ENCODE results near the gene BRINP1.
"Not testable (repeated sequence)": the region's sequence is repeated elsewhere in the genome, so short reads cannot be mapped to it uniquely, and the experiment has no call there.

BRINP1 gene

GRCh38 chr9:119221276-119221675 lies 148.0 kb downstream of the BRINP1 start:
- Histone ChIP-seq H3K4me3 (no peak overlapping the region), H3K27ac (no peak overlapping the region)

GRCh38 chr9:119218293-119218692 lies 150.9 kb downstream of the BRINP1 start:
- Histone ChIP-seq H3K27ac (no peak overlapping the region), H3K4me3 (no peak overlapping the region)

- H3K27ac ChIP-seq: peak overlapping the region in 1 of 21 experiments; percentile 49
Observed at GRCh38 chr9:119216651-119217331, 152.4 kb downstream of the BRINP1 start.

GRCh38 chr9:119215651-119216050 lies 153.6 kb downstream of the BRINP1 start:
- H3K4me3 ChIP-seq: no peak overlapping the region
- H3K27ac ChIP-seq: no peak overlapping the region

More at GRCh38 chr9:119216651-119217331, 152.4 kb downstream of the BRINP1 start:
- H3K4me3 ChIP-seq: no peak overlapping the region

GRCh38 chr9:119213471-119213870 lies 155.8 kb downstream of the BRINP1 start:
- Histone ChIP-seq H3K27ac (no peak overlapping the region), H3K4me3 (no peak overlapping the region)

GRCh38 chr9:119197893-119198607 lies 171.2 kb downstream of the BRINP1 start:
- no peak overlapping the region for H3K27ac ChIP-seq
- no peak overlapping the region for H3K4me3 ChIP-seq

GRCh38 chr9:119195521-119195920 lies 173.7 kb downstream of the BRINP1 start:
- H3K27ac ChIP-seq: no peak overlapping the region

GRCh38 chr9:119185298-119185697 lies 183.9 kb downstream of the BRINP1 start:
- H3K4me3 ChIP-seq: no peak overlapping the region
- H3K27ac ChIP-seq: no peak overlapping the region

More at GRCh38 chr9:119195521-119195920, 173.7 kb downstream of the BRINP1 start:
- no peak overlapping the region for H3K4me3 ChIP-seq

GRCh38 chr9:119184265-119184936 lies 184.8 kb downstream of the BRINP1 start:
- Histone ChIP-seq H3K4me3 (no peak overlapping the region), H3K27ac (no peak overlapping the region)

GRCh38 chr9:119181561-119181960 lies 187.7 kb downstream of the BRINP1 start:
- H3K4me3 ChIP-seq: no peak overlapping the region
- no peak overlapping the region for H3K27ac ChIP-seq

- Histone ChIP-seq H3K4me3 (no peak overlapping the region), H3K27ac (no peak overlapping the region)
Observed at GRCh38 chr9:119180897-119181296, 188.3 kb downstream of the BRINP1 start.

- Histone ChIP-seq H3K27ac (no peak overlapping the region), H3K4me3 (no peak overlapping the region)
Observed at GRCh38 chr9:119179701-119180100, 189.5 kb downstream of the BRINP1 start.

- no peak overlapping the region for H3K4me3 ChIP-seq
- no peak overlapping the region for H3K27ac ChIP-seq
Observed at GRCh38 chr9:119177196-119177595, 192.0 kb downstream of the BRINP1 start.

- Histone ChIP-seq H3K27ac (no peak overlapping the region), H3K4me3 (no peak overlapping the region)
Observed at GRCh38 chr9:119175581-119175980, 193.7 kb downstream of the BRINP1 start.

- H3K4me3 ChIP-seq: peak overlapping the region in 2 of 7 experiments; percentile 9 to 33
- not testable (repeated sequence) for H3K27ac ChIP-seq
Observed at GRCh38 chr9:119169222-119169621, 200.0 kb downstream of the BRINP1 start.

GRCh38 chr9:119167876-119168275 lies 201.4 kb downstream of the BRINP1 start:
- no peak overlapping the region for H3K27ac ChIP-seq
- H3K4me3 ChIP-seq: no peak overlapping the region

- no peak overlapping the region for H3K4me3 ChIP-seq
- H3K27ac ChIP-seq: no peak overlapping the region
Observed at GRCh38 chr9:119167267-119167666, 202.0 kb downstream of the BRINP1 start.

GRCh38 chr9:119166096-119166495 lies 203.1 kb downstream of the BRINP1 start:
- Histone ChIP-seq H3K4me3 (no peak overlapping the region), H3K27ac (no peak overlapping the region)

GRCh38 chr9:119165131-119165530 lies 204.1 kb downstream of the BRINP1 start:
- Histone ChIP-seq H3K27ac (no peak overlapping the region), H3K4me3 (no peak overlapping the region)

- Histone ChIP-seq H3K4me3 (no peak overlapping the region), H3K27ac (no peak overlapping the region)
Observed at GRCh38 chr9:119164716-119165115, 204.5 kb downstream of the BRINP1 start.

GRCh38 chr9:119160551-119160950 lies 208.7 kb downstream of the BRINP1 start:
- H3K27ac ChIP-seq: no peak overlapping the region
- no peak overlapping the region for H3K4me3 ChIP-seq
